Glutamatergic neuron (in vitro differentiated cells): ENCODE results near the gene XYLB. TPM values are rescaled to one million over a fixed set of nuclear protein-coding genes. Genes with fewer than 3 reads are reported as not detected.

Experiments used
- DNase-seq: peaks from one replicate; pipeline ENCODE4 v3.0.0; 2022
- H3K27ac Mint-ChIP-seq: one replicate; pipeline ENCODE4 v1.8.0; 2020; ENCODE audit warnings: mild to moderate bottlenecking, mixed read lengths, inconsistent platforms; ENCODE audit not compliant: unreplicated experiment
- H3K27me3 Mint-ChIP-seq: one replicate; pipeline ENCODE4 v1.8.0; 2020; ENCODE audit warnings: mild to moderate bottlenecking, moderate library complexity, mixed read lengths, inconsistent platforms; ENCODE audit not compliant: unreplicated experiment
- H3K36me3 Mint-ChIP-seq: one replicate; pipeline ENCODE4 v1.8.0; 2020; ENCODE audit warnings: mild to moderate bottlenecking, mixed read lengths, inconsistent platforms; ENCODE audit not compliant: unreplicated experiment
- H3K4me1 Mint-ChIP-seq: one replicate; pipeline ENCODE4 v1.8.0; 2020; ENCODE audit warnings: mild to moderate bottlenecking, low read depth, mixed read lengths, inconsistent platforms; ENCODE audit not compliant: unreplicated experiment
- H3K4me3 Mint-ChIP-seq: one replicate; pipeline ENCODE4 v1.8.0; 2020; ENCODE audit warnings: mild to moderate bottlenecking, mixed read lengths, inconsistent platforms; ENCODE audit not compliant: unreplicated experiment
- H3K9me3 Mint-ChIP-seq: one replicate; pipeline ENCODE4 v1.8.0; 2020; ENCODE audit warnings: mild to moderate bottlenecking, moderate library complexity, mixed read lengths, inconsistent platforms; ENCODE audit not compliant: unreplicated experiment
- total RNA-seq: library from RNA; stranded (reverse); fragmentation: NEBNext Ultra II Directional; extraction: Animal tissue kit (Norgen Biotek cat#: 25700); gene quantifications from one replicate; pipeline ENCODE4 v1.2.1, GENCODE V29; 2021; ENCODE audit not compliant: unreplicated experiment
- TF ChIP-seq, protein P1 (sequence below): fragments of 200-600 bp; sonication (generic); IDR thresholded peaks from one replicate; pipeline ENCODE4 v1.5.0; 2021; ENCODE audit not compliant: partially characterized antibody, unreplicated experiment

Gene XYLB
- total RNA-seq, 1 donor from 2014 or later, result 2.6 TPM

DNA sequence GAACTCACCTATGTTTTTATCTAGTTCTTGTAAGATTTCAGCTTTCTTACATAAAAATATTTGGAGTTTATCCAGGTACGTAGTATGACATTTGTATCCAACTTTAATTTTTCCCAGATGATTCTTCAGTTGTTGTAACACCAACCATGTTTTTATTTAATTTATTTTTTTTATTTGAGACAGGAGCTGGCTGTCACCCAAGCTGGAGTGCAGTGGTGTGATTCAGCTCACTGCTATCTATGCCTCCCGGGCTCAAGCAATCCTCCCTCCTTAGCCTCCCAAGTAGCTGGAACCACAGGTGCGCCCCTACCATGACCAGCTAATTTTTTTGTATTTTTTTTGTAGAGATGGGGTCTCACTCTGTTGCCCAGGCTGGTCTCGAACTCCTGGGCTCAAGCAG lies 6.6 kb downstream of the XYLB start:
- DNase-seq, result no peak
- no peak overlapping the region for H3K4me3 Mint-ChIP-seq
- H3K4me1 Mint-ChIP-seq, result no peaks in the 10 kb centered on the region
- TF ChIP-seq, protein P1, sequence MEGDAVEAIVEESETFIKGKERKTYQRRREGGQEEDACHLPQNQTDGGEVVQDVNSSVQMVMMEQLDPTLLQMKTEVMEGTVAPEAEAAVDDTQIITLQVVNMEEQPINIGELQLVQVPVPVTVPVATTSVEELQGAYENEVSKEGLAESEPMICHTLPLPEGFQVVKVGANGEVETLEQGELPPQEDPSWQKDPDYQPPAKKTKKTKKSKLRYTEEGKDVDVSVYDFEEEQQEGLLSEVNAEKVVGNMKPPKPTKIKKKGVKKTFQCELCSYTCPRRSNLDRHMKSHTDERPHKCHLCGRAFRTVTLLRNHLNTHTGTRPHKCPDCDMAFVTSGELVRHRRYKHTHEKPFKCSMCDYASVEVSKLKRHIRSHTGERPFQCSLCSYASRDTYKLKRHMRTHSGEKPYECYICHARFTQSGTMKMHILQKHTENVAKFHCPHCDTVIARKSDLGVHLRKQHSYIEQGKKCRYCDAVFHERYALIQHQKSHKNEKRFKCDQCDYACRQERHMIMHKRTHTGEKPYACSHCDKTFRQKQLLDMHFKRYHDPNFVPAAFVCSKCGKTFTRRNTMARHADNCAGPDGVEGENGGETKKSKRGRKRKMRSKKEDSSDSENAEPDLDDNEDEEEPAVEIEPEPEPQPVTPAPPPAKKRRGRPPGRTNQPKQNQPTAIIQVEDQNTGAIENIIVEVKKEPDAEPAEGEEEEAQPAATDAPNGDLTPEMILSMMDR, result no peak
- peaks cover 3% of the 10 kb centered on the region for H3K27me3 Mint-ChIP-seq
- peaks cover 2% of the 10 kb centered on the region for H3K36me3 Mint-ChIP-seq
- H3K9me3 Mint-ChIP-seq, result no peaks in the 10 kb centered on the region
- no peak overlapping the region for H3K27ac Mint-ChIP-seq

DNA sequence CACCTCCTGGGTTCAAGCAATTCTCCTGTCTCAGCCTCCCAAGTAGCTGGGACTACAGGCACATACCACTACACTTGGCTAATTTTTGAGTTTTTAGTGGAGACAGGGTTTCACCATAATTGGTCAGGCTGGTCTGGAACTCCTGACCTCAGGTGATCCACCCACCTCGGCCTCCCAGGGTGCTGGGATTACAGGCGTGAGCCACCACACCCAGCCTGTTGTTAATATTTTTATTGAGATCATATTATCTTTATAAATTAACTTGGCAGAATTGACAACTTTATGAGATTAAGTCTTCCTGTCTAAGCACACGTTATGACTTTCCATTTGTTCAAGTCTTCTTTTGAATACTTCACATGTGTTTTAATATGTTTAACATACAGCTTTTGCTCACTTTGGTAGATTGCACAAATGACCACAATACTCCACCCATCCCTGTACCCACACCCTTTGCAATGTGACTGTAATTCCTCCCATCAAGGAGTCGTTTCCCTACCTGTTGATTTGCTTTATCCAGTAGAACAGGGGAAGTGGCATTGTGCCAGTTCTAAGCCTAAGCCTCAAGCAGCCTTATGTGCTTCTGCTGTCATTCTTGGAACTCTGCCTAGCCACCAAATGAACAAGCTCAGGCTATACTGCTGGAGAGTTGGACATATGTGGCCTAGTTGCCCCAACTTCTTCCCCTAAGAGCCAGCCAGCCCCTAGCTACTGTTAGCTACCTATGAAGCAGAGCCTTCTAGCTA lies 8.2 kb downstream of the XYLB start:
- Mint-ChIP-seq H3K27ac (no peak overlapping the region), H3K4me3 (no peak overlapping the region), H3K27me3 (no peaks in the 10 kb centered on the region), H3K36me3 (no peaks in the 10 kb centered on the region), H3K9me3 (no peaks in the 10 kb centered on the region), H3K4me1 (no peaks in the 10 kb centered on the region)
- no peak for DNase-seq
- TF ChIP-seq, protein P1, result no peak

DNA sequence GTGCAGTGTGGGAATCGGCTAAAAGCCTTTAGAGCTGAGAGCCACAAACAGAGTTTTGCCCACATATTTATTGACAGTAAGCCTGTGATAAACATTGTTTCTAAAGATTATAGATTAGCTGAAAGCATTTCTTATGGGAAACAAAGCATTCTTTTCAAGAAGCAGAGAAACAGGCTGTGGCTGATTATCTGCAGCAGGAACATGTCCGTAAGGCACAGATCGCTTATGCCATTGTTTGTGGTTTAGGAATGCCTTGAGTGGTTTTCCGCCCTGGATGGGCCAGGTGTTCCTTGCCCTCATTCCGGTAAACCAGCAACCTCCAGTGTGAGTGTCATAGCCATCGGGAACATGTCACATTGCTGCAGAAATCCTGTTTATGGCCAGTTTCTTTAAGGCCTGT lies 12.5 kb downstream of the XYLB start:
- TF ChIP-seq, protein P1, result no peak
- Mint-ChIP-seq H3K27me3 (peaks cover 2% of the 10 kb centered on the region), H3K4me1 (no peaks in the 10 kb centered on the region), H3K36me3 (no peaks in the 10 kb centered on the region), H3K9me3 (no peaks in the 10 kb centered on the region), H3K27ac (no peak overlapping the region), H3K4me3 (no peak overlapping the region)
- DNase-seq, result no peak

DNA sequence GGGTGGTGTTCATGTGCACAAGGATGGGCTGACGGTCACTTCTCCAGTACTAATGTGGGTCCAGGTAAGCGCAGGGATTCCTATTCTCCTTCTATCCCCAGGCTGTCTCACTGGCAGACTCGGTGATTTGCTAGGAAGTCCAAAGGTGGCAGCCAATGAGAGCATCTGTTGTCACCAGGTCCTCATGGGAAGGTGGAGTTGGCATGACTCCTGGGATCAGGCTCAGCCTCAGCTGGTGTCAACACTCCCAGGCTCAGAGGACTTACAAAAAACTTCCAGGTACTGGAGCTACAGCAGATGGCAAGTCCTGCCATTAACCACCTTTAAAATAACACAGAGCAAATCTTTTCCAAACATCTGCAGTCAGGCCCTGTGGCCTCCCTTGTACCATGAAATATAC lies 13.8 kb downstream of the XYLB start:
- no peak overlapping the region for H3K4me3 Mint-ChIP-seq

DNA sequence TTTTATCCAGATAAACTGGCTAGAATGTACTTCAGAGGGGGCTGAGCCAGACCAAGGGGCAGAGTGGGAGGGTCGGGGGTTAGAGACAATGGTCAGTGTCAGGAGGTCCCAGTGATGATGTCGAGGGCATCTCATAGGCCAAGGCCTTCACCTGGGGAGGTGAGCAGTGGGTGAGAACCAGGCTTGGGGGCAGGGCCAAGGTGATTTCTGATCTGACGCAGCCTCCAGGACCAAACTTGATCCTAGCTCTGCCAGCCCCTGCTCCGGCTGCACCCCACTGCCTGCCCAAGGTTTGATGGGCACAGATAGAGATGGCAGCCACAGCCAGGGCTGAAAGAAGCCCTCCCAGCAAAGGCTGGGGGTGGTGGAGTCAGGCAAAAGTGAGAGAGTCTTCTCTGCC lies 14.9 kb downstream of the XYLB start:
- DNase-seq, result no peak
- no peak overlapping the region for H3K27ac Mint-ChIP-seq
- H3K36me3 Mint-ChIP-seq, result no peaks in the 10 kb centered on the region
- no peaks in the 10 kb centered on the region for H3K9me3 Mint-ChIP-seq
- H3K4me3 Mint-ChIP-seq, result no peak overlapping the region
- no peaks in the 10 kb centered on the region for H3K4me1 Mint-ChIP-seq
- peaks cover 2% of the 10 kb centered on the region for H3K27me3 Mint-ChIP-seq
- TF ChIP-seq, protein P1, result no peak

More for the DNA sequence above, 13.8 kb downstream of the XYLB start:
- Mint-ChIP-seq H3K27ac (no peak overlapping the region), H3K36me3 (no peaks in the 10 kb centered on the region), H3K4me1 (no peaks in the 10 kb centered on the region), H3K27me3 (peaks cover 2% of the 10 kb centered on the region), H3K9me3 (no peaks in the 10 kb centered on the region)
- TF ChIP-seq, protein P1, result no peak
- no peak for DNase-seq
